ENCODE data around the gene ITGB6.

The ITGB6 gene

DNA sequence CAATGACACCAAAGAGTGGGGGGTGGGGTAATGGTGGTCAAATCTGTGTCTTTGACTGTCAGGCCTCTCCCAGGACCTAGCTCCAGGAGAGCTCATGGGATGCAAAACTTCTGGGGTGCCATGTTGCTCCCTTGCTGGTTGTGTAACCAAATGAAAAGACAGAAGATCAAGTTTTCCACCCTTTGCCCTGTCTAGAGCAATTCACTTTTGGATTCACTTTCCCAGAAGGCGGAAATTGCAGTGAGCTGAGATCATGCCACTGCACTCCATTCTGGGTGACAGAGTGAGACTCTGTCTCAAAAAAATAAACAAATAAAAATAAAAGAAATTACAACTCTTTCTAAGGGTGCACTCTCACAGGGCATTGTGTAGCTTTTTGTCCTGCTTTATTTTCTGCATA, 102.7 kb downstream of the ITGB6 start:
- H3K36me3 ChIP-seq (replicated peaks) = no peaks in the 10 kb centered on the region
- TF ChIP-seq, protein P1, sequence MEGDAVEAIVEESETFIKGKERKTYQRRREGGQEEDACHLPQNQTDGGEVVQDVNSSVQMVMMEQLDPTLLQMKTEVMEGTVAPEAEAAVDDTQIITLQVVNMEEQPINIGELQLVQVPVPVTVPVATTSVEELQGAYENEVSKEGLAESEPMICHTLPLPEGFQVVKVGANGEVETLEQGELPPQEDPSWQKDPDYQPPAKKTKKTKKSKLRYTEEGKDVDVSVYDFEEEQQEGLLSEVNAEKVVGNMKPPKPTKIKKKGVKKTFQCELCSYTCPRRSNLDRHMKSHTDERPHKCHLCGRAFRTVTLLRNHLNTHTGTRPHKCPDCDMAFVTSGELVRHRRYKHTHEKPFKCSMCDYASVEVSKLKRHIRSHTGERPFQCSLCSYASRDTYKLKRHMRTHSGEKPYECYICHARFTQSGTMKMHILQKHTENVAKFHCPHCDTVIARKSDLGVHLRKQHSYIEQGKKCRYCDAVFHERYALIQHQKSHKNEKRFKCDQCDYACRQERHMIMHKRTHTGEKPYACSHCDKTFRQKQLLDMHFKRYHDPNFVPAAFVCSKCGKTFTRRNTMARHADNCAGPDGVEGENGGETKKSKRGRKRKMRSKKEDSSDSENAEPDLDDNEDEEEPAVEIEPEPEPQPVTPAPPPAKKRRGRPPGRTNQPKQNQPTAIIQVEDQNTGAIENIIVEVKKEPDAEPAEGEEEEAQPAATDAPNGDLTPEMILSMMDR (IDR thresholded peaks at IDR 0.05; ENCODE audit: low read depth, low read length, missing control alignments) = no peak
- no peak for DNase-seq
- no peaks in the 10 kb centered on the region for H3K27me3 ChIP-seq (replicated peaks)
- no peak overlapping the region for H3K27ac ChIP-seq
- no peak overlapping the region for H3K4me3 ChIP-seq (ENCODE audit: low read depth, low read length)
- in situ Hi-C loops (cut with HindIII; ENCODE audit: low pct_ligation_motif_present, low sequenced_read_pairs) = no loop called here

DNA sequence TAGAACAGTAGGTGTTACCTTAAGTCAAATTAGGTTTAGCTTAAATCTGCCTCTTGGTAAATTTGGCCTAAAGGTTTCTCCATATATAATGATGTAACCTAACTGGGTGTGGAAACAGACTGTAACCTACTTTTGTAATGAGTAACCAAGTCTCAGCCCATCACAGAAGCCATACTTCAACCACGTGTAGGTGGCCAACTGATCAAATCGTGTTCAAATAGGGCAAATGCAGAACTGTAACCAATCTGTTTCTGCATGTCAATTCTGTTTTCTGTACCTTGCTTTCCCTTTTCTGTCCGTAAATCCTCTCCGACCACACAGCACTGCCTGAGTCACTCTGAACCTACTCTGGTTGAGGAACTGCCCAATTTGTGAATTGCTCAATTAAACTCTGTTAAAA, 103.7 kb downstream of the ITGB6 start:
- H3K4me3 ChIP-seq (ENCODE audit: low read depth, low read length) = no peak overlapping the region
- in situ Hi-C loops (cut with HindIII; ENCODE audit: low pct_ligation_motif_present, low sequenced_read_pairs) = no loop called here
- no peak for DNase-seq
- no peaks in the 10 kb centered on the region for H3K27me3 ChIP-seq (replicated peaks)
- TF ChIP-seq, protein P1 (IDR thresholded peaks at IDR 0.05; ENCODE audit: low read depth, low read length, missing control alignments) = no peak
- H3K36me3 ChIP-seq (replicated peaks) = no peaks in the 10 kb centered on the region
- no peak overlapping the region for H3K27ac ChIP-seq

- Histone ChIP-seq H3K27ac (no peak overlapping the region), H3K36me3 (replicated peaks) (no peaks in the 10 kb centered on the region), H3K4me3 (ENCODE audit: low read depth, low read length) (no peak overlapping the region), H3K27me3 (replicated peaks) (no peaks in the 10 kb centered on the region)
- TF ChIP-seq, protein P1 (IDR thresholded peaks at IDR 0.05; ENCODE audit: low read depth, low read length, missing control alignments) = no peak
- in situ Hi-C loops (cut with HindIII; ENCODE audit: low pct_ligation_motif_present, low sequenced_read_pairs) = no loop called here
- no peak for DNase-seq
Measured at GRCh38 chr2:160092445-160092844, 107.6 kb downstream of the ITGB6 start.

DNA sequence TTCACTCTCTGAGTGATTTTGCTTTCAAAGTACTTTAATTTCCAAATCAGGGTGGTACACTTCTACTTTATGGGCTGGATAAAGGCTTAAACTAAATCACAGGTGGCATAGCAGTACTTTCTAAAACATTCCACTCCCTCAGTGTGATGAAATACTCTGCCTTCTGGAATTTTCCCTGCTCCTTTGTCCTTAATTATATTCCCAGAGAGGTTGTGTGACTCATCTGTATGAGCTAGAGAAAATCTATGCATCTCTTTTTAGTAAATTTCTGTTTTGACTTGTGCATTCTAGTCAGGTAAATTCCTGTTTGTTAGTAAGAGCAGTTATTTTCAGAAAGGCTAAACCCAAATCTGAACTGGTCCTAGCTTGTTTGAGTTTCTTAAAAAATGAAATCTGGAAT, 108.7 kb downstream of the ITGB6 start:
- no peak for DNase-seq
- Histone ChIP-seq H3K27me3 (replicated peaks) (no peaks in the 10 kb centered on the region), H3K4me3 (ENCODE audit: low read depth, low read length) (no peak overlapping the region), H3K27ac (no peak overlapping the region), H3K36me3 (replicated peaks) (no peaks in the 10 kb centered on the region)
- TF ChIP-seq, protein P1 (IDR thresholded peaks at IDR 0.05; ENCODE audit: low read depth, low read length, missing control alignments) = no peak
- in situ Hi-C loops (cut with HindIII; ENCODE audit: low pct_ligation_motif_present, low sequenced_read_pairs) = no loop called here

DNA sequence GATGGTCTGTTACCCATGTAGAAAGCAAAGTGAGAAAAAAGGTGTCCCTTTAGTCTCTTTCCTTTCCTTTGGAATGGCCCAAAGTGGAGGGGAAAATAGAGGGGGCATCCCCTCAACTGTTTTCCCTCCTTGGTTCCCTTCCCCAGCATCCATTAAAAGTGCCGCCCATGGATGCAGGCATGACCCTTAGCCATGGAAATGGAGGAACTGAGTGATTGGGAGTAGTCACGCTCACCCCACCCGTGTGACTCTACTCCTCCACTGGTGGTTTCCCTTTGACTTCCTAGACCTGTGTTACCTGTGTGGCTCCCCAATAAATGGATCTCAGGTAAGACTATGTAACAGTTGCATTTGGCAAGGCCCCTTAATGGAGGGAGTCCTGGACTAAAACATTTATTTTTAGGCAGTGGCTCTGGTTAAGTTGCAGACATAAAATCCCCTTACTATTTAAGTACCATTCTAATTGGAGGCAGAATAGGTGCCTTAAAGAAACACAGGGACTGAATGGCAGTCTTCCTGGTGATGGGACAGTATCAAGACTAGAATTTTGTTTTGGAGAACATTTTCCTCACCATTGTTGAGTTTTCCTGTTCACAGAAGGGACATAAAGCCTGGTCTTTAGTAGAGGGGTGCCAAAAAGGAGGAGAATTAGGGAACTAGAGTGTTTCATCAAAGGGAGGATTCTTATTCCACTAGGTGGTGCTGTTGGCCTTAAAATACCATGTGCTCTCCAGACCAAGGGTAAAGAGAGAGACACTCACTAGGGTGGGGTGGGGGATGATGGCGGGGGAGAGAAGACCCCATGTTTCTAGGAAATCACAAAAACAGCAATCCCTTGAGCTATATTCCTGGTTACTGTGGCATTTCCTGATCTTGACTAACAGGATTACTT, 112.0 kb downstream of the ITGB6 start:
- Histone ChIP-seq H3K36me3 (replicated peaks) (no peaks in the 10 kb centered on the region), H3K27ac (no peak overlapping the region), H3K27me3 (replicated peaks) (no peaks in the 10 kb centered on the region), H3K4me3 (ENCODE audit: low read depth, low read length) (no peak overlapping the region)
- TF ChIP-seq, protein P1 (IDR thresholded peaks at IDR 0.05; ENCODE audit: low read depth, low read length, missing control alignments) = peak; percentile 38
- DNase-seq = no peak
- in situ Hi-C loops (cut with HindIII; ENCODE audit: low pct_ligation_motif_present, low sequenced_read_pairs) = no loop called here
